GM13976 (cell line): Measurements from ENCODE around the gene ZCCHC10.
"Not testable (repeated sequence)": the region's sequence is repeated elsewhere in the genome, so short reads cannot be mapped to it uniquely, and the experiment has no call there.

ENCODE experiments used
- DNase-seq: peaks from one replicate; pipeline ENCODE4 v3.0.0; 2012; ENCODE audit warnings: low spot score
- CTCF ChIP-seq: IDR thresholded peaks from 2 replicates; pipeline ENCODE4 v1.5.1; 2012; ENCODE audit warnings: borderline replicate concordance, mild to moderate bottlenecking; ENCODE audit not compliant: insufficient read depth; ENCODE audit errors: extremely low read depth, missing control alignments, control extremely low read depth
- in situ Hi-C: fragments of 300-500 bp; cut with MboI; formaldehyde crosslinking; loops from one replicate; pipeline ENCODE4 v1.12.0; 2022; ENCODE audit warnings: low sequenced_read_pairs, mixed read lengths, inconsistent platforms; ENCODE audit not compliant: unreplicated experiment

ZCCHC10 gene

DNA sequence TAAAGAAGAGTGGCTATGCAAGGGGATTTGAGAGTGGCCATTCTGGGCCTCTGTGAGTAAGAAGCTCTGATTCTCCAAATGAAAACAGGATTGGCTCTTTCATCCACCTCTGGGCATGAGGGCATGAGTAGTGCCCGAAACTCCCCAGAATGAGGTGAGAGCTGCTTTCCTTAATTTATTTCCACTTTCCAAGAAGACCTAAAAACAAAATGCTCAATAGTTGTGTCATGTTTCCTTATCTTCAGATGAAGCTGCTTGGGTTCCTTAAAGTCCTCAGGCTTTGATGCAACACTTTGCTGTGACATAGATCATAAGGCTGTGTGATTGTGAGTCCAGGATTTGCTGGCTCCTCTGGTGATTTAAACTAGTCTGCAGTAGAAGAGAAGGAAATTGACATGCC is 3.1 kb upstream of the ZCCHC10 start:
- DNase-seq, result no peak
- no peak for TF ChIP-seq CTCF
- in situ Hi-C loops, result no loop called here

DNA sequence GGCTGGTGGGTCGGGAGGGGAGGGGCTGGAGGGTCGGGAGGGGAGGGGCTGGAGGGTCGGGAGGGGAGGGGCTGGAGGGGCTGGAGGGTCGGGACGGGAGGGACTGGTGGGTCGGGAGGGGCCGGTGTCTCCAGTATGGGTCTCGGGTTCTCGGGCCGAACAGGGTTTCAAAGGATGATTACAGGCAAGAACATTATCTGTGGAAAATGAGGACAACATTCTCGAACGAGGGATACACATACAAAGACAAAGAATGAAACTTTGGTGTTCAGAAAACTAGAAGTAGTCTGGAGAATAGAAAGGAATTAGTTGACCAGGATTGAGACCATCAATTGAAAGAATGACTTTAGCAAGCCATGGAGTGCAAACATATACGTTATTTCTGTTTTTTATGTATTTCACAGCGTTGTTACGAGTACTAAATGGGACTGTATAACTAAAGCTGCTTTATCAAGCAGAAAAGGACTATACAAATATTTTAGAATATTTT is 360 bp upstream of the ZCCHC10 start:
- no peak for TF ChIP-seq CTCF
- DNase-seq, result no peak
- in situ Hi-C loops, result no loop called here

GRCh38 chr5:133019471-133019870 is 6.9 kb downstream of the ZCCHC10 start:
- DNase-seq, in situ Hi-C loops: not testable (repeated sequence)

- DNase-seq, result no peak
- in situ Hi-C loops, result no loop called here
- no peak for TF ChIP-seq CTCF
These were observed 8.4 kb downstream of the ZCCHC10 start for GRCh38 chr5:133017964-133018363.

- in situ Hi-C loops, result no loop called here
- TF ChIP-seq CTCF, result no peak
- no peak for DNase-seq
These were observed 10.9 kb downstream of the ZCCHC10 start for GRCh38 chr5:133015466-133015865.

DNA sequence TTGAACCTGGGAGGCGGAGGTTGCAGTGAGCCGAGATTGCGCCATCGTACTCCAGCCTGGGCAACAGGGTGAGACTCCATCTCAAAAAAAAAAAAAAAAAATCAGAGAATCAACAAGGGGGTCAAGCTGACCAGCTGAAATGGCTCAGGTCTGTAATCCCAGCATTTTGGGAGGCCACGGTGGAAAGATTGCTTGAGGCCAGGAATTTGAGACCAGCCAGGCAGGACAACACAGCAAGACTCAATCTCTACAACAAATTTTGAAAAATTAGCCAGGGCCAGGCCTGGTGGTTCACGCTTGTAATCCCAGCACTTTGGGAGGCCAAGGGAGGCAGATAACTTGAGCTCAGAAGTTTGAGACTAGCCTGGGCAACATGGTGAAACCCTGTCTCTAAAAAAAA is 17.9 kb downstream of the ZCCHC10 start:
- DNase-seq, in situ Hi-C loops: not testable (repeated sequence)

- DNase-seq, result no peak
- TF ChIP-seq CTCF, result no peak
- in situ Hi-C loops, result no loop called here
These were observed 19.7 kb downstream of the ZCCHC10 start for GRCh38 chr5:133006653-133007052.

GRCh38 chr5:132999246-132999645 is 27.1 kb downstream of the ZCCHC10 start:
- DNase-seq, result no peak
- TF ChIP-seq CTCF, result no peak
- in situ Hi-C loops, result no loop called here
